ENCODE data around the gene STRADB.

GRCh38 chr2:201507725-201508124 lies 56.2 kb downstream of the STRADB start:
- TF ChIP-seq CTCF (IDR thresholded peaks at IDR 0.05; ENCODE audit: insufficient read depth, low read length, poor library complexity, severe bottlenecking) (no peak), EZH2phosphoT487 (conservative IDR thresholded peaks at IDR 0.05; ENCODE audit: low read length) (no peak)

Measured in SU-DHL-6 (cell line).